ENCODE results near the gene OGDH. TPM values are rescaled to one million over a fixed set of nuclear protein-coding genes. Genes with fewer than 3 reads are reported as not detected.

OGDH gene
- total and polyA plus RNA-seq, 10 of the 15 experiments (the other 5 are each of a cell fraction or from before 2014, with no cell fraction given), result 4.1 to 103 (median 48.4) TPM

DNA sequence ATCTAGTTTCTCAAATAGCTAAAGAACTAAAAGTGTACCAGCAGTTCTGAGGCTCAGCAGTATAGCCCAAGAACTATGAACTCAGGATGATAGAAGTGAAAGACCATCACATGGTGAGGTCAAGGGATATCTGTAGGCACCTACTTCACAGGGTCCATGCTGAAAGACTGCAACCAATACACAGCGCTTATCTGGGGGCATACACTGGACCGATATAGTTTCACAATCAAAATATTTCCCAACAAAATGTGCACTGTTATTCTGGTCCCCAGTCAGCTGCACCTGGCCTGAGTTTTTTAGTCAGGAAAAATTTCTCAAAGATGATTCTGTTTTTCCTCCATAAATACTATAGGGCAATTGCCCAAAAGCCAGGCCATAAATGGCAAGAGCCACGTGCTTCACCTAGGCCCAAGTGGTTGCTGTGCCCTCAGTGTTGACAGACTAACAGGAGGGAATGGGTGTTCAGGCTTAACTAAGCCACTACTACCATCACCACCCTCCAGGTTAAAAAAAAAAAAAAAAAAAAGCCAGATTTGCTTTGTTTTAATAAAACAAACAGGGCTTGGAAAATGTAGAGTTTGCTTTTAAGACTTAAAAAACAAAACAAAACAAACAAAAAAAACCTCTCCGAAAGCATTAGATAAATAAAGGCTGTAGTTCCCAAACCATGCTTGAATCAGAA lies 58.5 kb downstream of the OGDH start (continued):
- TF ChIP-seq, protein P1, sequence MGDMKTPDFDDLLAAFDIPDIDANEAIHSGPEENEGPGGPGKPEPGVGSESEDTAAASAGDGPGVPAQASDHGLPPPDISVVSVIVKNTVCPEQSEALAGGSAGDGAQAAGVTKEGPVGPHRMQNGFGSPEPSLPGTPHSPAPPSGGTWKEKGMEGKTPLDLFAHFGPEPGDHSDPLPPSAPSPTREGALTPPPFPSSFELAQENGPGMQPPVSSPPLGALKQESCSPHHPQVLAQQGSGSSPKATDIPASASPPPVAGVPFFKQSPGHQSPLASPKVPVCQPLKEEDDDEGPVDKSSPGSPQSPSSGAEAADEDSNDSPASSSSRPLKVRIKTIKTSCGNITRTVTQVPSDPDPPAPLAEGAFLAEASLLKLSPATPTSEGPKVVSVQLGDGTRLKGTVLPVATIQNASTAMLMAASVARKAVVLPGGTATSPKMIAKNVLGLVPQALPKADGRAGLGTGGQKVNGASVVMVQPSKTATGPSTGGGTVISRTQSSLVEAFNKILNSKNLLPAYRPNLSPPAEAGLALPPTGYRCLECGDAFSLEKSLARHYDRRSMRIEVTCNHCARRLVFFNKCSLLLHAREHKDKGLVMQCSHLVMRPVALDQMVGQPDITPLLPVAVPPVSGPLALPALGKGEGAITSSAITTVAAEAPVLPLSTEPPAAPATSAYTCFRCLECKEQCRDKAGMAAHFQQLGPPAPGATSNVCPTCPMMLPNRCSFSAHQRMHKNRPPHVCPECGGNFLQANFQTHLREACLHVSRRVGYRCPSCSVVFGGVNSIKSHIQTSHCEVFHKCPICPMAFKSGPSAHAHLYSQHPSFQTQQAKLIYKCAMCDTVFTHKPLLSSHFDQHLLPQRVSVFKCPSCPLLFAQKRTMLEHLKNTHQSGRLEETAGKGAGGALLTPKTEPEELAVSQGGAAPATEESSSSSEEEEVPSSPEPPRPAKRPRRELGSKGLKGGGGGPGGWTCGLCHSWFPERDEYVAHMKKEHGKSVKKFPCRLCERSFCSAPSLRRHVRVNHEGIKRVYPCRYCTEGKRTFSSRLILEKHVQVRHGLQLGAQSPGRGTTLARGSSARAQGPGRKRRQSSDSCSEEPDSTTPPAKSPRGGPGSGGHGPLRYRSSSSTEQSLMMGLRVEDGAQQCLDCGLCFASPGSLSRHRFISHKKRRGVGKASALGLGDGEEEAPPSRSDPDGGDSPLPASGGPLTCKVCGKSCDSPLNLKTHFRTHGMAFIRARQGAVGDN (IDR thresholded peaks at IDR 0.05), result no peak
- no peak for TF ChIP-seq SPI1 (IDR thresholded peaks at IDR 0.05; ENCODE audit: borderline replicate concordance, insufficient read depth, low read depth, low read length)
- TF ChIP-seq, protein P2, sequence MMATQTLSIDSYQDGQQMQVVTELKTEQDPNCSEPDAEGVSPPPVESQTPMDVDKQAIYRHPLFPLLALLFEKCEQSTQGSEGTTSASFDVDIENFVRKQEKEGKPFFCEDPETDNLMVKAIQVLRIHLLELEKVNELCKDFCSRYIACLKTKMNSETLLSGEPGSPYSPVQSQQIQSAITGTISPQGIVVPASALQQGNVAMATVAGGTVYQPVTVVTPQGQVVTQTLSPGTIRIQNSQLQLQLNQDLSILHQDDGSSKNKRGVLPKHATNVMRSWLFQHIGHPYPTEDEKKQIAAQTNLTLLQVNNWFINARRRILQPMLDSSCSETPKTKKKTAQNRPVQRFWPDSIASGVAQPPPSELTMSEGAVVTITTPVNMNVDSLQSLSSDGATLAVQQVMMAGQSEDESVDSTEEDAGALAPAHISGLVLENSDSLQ (IDR thresholded peaks at IDR 0.05), result no peak
- TF ChIP-seq, protein P3, sequence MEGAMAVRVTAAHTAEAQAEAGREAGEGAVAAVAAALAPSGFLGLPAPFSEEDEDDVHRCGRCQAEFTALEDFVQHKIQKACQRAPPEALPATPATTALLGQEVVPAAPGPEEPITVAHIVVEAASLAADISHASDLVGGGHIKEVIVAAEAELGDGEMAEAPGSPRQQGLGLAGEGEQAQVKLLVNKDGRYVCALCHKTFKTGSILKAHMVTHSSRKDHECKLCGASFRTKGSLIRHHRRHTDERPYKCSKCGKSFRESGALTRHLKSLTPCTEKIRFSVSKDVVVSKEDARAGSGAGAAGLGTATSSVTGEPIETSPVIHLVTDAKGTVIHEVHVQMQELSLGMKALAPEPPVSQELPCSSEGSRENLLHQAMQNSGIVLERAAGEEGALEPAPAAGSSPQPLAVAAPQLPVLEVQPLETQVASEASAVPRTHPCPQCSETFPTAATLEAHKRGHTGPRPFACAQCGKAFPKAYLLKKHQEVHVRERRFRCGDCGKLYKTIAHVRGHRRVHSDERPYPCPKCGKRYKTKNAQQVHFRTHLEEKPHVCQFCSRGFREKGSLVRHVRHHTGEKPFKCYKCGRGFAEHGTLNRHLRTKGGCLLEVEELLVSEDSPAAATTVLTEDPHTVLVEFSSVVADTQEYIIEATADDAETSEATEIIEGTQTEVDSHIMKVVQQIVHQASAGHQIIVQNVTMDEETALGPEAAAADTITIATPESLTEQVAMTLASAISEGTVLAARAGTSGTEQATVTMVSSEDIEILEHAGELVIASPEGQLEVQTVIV (IDR thresholded peaks at IDR 0.05; ENCODE audit: borderline replicate concordance, partially characterized antibody), result no peak
- TF ChIP-seq KAT2A (conservative IDR thresholded peaks at IDR 0.05; ENCODE audit: control insufficient read depth, low read depth, low read length), result no peak
- TF ChIP-seq FOXM1 (IDR thresholded peaks at IDR 0.05; ENCODE audit: low read depth, low read length), result no peak
- TF ChIP-seq RB1 (IDR thresholded peaks at IDR 0.05; ENCODE audit: borderline replicate concordance), result no peak
- no peak for TF ChIP-seq PAX8 (IDR thresholded peaks at IDR 0.05)
- TF ChIP-seq NFYA (IDR thresholded peaks at IDR 0.05; ENCODE audit: borderline replicate concordance, low read depth, low read length), result no peak
